G401.6 (cell line): Measurements from ENCODE around the gene C3orf22.
"Not testable (repeated sequence)": the region's sequence is repeated elsewhere in the genome, so short reads cannot be mapped to it uniquely, and the experiment has no call there.

ENCODE experiments used
- FAIRE-seq: peaks from 2 replicates; lab custom pipeline; 2012; peaks lifted over from hg19 to GRCh38; lab: Jason Lieb, UNC

The C3orf22 gene

GRCh38 chr3:126558336-126559071, at the start of gene C3orf22:
Gene C3orf22 (minus strand): TSS chr3:126558932. CDS start chr3:126553390, 5,542 bp downstream.
- no peak for FAIRE-seq

- FAIRE-seq = no peak
These were observed 48.6 kb upstream of the C3orf22 start for GRCh38 chr3:126607214-126607908.

GRCh38 chr3:126606001-126606400, 47.3 kb upstream of the C3orf22 start:
- no peak for FAIRE-seq

GRCh38 chr3:126604691-126605090, 46.0 kb upstream of the C3orf22 start:
- FAIRE-seq = no peak

GRCh38 chr3:126599101-126599500, 40.4 kb upstream of the C3orf22 start:
- FAIRE-seq = no peak

- FAIRE-seq = not testable (repeated sequence)
These were observed 36.7 kb upstream of the C3orf22 start for GRCh38 chr3:126595479-126595878.

- not testable (repeated sequence) for FAIRE-seq
These were observed 32.8 kb upstream of the C3orf22 start for GRCh38 chr3:126591515-126591914.

GRCh38 chr3:126582311-126582710, 23.6 kb upstream of the C3orf22 start:
- no peak for FAIRE-seq

- FAIRE-seq = no peak
These were observed 22.8 kb upstream of the C3orf22 start for GRCh38 chr3:126581569-126581968.

GRCh38 chr3:126580746-126581145, 22.0 kb upstream of the C3orf22 start:
- FAIRE-seq = no peak

GRCh38 chr3:126578702-126579101, 20.0 kb upstream of the C3orf22 start:
- no peak for FAIRE-seq

- no peak for FAIRE-seq
These were observed 18.5 kb upstream of the C3orf22 start for GRCh38 chr3:126577261-126577660.

GRCh38 chr3:126573492-126574117, 14.9 kb upstream of the C3orf22 start:
- FAIRE-seq = no peak

GRCh38 chr3:126571078-126571477, 12.3 kb upstream of the C3orf22 start:
- no peak for FAIRE-seq

- FAIRE-seq = no peak
These were observed 11.4 kb upstream of the C3orf22 start for GRCh38 chr3:126570103-126570541.

GRCh38 chr3:126569390-126569975, 10.8 kb upstream of the C3orf22 start:
- FAIRE-seq = no peak

- FAIRE-seq = no peak
These were observed 10.1 kb upstream of the C3orf22 start for GRCh38 chr3:126568776-126569342.

- FAIRE-seq = no peak
These were observed 9.1 kb upstream of the C3orf22 start for GRCh38 chr3:126567696-126568438.

- FAIRE-seq = no peak
These were observed 4.1 kb upstream of the C3orf22 start for GRCh38 chr3:126562737-126563276.

GRCh38 chr3:126557761-126558160, 971 bp downstream of the C3orf22 start:
- no peak for FAIRE-seq

GRCh38 chr3:126557415-126557745, 1.4 kb downstream of the C3orf22 start:
- no peak for FAIRE-seq
